Measurements from ENCODE around the gene SDK1.

SDK1 gene

DNA sequence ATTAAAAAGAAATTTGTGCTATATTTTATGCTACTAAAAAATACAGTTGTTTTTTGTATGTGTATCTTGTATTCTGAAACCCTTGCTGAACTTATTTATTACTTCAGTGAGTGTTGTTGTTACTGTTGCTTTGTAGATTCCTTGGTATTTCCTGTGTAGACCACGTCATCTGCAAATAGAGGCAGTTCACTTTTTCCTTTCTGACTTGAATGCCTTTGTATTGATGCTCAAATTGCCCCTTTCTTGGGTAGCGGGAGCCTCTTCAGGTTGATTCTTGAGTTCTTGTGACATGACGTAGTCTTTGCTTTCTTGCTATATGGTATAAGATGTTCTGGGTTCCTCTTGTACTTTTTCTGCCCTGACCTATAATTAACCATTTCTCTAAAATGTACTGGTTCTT is 504.1 kb downstream of the SDK1 start:
- peak; percentile 2 for DNase-seq

DNA sequence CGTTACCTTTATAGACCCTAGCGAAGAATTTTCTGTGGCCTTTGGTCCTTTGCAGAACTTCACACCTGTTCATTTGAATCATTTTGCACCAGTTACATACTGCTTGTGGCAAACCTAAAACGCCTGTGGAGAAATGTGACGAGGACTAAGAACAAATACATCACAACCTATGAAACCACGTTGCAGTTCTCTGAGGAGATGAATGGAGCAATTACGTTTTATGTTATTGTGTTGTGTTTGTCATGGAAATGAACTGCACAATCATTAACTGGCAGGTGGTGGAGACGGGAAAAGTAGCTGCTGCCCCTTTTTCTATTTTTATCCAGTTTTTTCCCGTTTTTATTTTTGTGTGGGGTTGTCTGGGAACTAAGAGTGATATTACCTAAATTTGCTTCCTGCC is 505.5 kb downstream of the SDK1 start:
- no peak for DNase-seq

DNA sequence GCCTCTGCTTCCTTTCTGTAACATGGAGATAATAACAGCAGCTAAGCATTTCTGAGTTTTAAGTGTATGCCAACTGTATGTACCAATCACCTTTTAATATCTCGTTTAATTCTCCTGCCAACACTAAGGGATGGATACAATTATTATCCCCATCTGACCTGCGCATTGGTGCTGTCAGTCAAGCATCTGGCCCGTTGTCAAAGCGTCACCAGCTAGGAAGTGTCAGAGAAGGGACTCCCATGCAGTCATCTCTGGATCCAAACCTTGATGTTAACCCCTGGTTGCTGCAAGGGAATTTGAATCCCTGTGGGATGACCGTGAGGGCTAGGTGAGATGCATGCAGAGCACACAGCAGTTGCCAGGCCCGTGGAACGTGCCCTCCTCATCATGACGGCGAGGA is 506.8 kb downstream of the SDK1 start:
- no peak for DNase-seq

DNA sequence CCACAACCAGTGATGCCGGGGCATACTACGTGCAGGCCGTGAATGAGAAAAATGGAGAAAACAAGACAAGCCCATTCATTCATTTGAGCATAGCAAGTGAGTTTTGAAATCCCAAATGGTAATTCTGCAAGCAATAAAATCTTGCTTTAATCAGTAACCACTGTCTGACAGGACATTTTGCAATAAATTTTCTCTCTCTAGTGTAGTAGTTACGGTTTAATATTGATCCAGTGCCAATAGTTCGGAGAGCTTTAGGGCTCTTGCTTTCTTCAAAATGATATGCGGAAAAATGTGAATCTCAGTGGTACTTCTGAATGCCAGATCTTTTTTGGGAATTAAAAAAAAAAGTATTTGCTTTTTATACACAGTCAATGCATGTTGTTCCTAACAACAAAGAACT is 520.4 kb downstream of the SDK1 start:
- DNase-seq, result no peak

DNA sequence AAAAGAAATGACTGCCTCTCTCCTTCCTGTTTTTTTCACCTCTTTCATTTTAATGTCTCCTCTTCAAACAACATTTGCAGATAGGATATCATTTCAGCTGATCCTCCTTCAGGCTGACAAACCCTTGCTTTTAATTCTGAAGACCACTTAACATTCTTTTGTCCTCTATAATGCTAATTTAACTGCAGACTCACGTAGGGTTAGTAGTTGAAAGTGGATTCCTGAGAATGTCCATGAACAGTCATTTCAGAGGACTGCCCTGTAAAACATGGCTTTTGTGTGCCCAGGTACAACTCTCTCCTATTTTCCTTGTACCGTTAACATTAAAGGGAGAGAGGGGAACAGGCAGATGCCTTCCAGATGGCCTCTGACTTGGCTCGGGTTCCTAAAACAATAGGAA is 524.4 kb downstream of the SDK1 start:
- DNase-seq, result no peak

DNA sequence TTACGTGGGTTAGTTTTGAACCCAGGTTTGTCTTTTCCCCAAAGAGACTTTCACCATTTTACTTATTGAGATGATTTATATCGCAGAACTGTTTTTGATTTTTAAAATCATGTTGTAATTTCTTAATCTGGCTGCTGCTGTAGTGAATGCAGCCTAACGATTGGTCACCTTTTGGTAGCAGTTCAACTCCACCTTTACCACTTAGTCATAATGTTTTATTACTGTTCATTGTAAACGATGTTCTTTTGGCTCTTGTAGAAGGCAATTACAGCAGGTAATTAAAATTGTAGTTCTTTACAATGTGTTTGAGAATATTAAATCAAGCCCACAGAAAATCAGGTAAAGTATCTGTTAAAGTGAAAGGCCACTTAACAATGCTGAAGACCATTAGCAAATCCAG is 531.1 kb downstream of the SDK1 start:
- DNase-seq, result no peak

DNA sequence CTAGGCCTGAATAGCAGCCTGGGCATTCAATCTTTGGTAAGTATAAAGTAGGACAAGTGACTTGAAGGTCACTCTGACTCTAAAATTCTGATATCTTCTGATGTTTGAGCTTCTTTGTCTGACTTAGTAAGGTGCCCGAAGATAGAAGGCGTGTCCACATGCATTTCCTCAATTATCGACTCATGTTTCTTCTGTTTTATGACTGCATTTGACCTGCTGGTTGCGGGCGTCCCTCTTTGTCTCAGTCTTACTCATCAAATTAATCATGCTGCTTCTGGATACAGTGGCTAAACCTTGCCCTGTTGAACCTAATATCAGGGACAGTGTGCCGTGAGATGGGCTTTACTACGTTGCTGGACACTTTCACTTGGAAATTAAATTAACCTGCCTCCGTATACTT is 534.1 kb downstream of the SDK1 start:
- no peak for DNase-seq

DNA sequence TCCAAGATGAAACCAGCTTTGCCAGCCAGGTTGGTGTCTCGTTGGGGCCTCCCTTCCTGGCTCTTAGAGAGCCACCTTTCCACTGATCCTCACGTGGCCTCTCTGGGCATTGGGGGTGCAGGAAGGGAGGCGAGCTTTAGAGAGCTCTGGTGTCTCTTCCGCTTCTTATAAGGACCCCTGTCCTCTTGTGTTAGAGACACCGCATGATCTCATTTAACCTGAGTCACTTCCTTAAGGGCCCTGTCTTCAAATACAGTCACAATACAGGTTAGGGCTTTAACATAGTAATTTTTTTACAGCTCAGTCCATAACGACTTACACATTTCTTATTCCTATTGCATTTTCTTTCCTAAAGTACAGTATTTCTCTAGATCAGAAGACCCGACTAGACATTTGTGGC is 535.8 kb downstream of the SDK1 start:
- DNase-seq, result no peak

DNA sequence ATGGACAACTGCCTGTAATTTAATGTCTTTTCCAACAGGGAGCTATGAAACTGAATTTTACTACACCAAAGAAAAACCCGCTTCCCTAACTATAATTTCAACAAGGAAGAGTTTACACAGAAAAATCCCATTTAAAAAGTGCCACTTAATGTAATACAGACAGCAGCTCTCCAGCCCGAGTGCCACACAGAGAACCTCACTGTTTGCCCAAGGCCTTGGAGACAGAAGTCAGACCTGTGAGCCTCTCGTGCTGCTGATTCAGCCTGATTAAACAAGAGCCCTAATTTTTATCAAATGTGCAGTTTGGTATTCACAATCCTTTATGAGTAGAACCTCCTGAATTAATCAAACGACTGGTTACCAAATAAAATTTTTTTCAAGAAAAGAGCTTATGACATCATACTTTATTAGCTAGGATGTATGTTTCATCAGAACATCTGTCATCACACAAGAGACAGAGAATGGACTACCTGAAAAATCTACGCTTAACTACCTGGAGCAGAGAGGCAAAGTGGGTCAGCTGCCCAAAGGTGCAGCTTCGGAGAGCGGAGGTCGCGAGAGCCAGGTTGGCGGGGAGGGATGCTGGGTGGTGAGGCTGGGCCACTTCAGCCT is 543.6 kb downstream of the SDK1 start:
- DNase-seq, result no peak

DNA sequence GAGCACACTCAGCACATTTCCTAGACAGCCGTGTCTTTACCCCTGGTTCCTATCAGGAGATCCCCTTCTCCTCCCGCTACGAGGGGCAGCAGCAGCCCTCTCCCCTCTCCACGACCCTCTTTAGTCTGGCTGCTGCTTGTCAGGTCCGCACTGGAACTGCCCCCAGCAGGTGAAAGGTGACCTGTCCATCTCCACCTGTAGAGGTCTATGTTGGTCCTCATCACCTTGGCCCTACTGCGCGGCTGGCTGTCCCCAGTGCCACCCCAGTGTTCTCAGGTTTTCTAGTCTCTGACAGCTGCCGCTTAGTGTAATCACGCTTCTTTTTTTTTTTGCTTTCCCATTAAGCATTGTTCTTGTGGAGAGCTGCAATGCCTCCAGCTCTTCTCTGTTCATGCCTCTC is 545.7 kb downstream of the SDK1 start:
- no peak for DNase-seq

DNA sequence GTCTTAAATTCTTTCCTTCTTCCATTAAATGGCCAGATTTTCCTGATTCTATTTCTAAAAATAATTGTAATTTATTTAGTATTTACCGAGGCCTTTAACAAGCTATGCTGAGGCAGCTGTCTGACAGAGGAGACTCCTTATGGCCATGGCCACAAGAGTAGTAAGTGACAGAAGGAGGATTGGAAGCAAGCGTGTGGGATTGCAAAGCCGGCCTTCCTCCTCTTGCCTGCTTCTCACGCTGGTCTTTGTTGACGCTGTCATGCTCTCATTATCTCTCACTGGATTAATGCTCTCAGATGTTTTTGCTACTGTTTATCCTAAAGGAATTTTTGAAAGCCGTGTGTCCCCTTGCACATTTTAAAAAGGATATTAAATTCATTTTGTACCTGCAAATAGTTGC is 546.3 kb downstream of the SDK1 start:
- no peak for DNase-seq

DNA sequence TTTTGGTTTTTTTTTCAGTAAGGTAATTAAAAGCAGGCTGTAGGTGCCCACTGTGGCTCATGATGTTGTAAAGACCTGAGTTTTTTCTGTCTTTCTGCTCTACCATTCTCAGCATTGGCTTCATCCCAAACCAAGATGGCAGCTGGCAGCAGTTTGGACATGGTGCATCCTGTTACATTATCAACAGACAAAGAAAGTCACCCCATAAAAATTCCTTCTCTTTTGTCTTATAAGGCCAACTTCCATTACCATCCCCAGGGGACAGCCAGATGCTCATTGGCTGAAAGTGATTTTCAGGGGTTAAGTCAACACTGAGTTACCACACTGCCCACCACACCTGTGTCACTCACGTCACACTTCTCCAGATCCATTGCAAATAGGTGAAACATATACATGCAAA is 558.4 kb downstream of the SDK1 start:
- no peak for DNase-seq

DNA sequence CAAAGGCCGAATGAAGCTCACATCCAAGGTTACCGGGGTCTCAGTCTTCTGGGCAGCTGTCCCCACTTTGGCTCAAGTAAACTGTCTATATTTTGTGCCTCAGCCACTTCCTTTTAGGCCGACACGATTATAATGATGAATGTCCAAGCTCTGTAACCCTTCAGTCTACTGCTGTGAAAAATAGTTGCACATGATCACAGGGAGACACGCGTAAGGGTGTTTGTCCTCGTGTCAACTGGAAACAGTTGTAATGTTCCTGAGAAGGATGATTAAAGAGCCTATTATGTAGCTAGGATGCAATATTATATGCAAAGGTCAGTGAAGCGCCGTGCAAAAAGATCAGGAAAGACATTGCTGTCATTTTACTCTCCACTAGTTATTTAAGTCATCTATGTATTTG is 559.9 kb downstream of the SDK1 start:
- no peak for DNase-seq

DNA sequence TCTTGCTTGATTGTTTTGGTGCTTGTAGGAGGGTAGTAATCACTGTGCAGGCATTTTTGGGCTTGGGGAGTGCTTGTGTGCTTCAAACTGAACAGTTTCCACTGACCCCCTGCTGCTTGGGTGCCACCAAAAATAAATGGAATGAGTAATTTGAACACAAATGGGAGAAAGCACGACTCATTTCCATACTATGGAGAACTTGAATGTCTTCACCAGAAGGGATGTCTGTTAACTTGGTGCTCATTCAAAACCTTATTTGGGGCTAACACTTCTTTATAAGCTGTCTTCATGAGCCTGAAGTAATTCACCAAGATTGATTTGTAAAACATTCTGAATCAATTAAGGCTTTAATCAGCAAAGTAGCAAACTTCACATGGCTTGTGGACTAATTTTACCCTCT is 560.3 kb downstream of the SDK1 start:
- peak; percentile 53 for DNase-seq

DNA sequence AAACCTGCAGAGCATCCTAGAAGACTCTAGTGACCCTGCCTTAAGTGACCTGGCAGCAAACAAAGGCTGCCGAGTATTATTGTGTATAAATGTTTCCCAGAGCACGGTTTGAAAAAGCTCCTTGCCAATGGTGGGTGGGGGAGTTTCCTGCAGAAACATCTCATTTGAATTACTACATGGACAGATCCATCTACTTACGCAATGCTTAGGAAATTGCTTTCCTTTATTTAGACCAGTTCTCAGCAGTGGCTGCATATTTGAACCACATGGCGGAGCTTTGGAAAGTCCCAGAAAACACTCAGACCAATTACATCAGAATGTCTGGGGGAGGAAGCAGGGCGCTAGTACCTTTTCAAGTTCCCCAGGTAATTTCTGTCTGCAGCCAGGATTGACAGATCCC is 560.9 kb downstream of the SDK1 start:
- DNase-seq, result peak; percentile 87

DNA sequence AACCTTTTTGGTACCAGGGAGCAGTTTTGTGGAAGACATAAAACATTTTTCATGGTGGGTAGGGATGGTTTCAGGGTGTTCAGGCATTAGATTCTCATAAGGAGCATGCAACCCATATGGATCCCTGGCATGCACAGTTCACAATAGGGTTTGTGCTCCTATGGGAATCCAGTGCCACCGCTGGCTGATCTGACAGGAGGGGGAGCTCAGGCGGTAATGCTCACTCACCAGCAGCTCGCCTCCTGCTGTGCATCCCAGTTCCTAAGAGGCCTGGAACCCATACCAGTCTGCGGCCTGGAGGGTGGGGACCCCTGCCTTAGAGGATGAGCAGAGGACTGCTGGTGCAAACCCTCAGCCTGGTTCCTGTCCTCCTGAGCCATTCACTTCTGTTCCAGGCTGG is 561.7 kb downstream of the SDK1 start:
- DNase-seq, result peak; percentile 39

DNA sequence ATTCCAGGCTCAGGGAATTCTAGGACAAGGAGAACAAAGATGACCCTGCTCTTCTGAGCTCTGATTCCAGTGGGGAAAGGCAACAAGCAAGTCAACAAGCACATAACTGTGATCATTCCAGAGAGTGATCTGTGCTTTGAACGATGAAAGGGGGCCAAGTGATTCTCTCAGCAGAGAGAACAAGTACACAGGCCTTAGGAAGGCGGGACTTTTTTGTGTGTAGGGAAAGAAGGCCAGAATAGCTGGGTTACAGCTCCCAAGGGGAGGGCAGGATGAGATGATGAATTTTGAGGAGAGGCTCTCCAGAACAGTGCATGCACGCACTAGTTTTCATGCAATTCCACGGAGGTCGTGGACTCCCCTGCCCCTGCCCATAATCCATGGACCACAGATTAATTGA is 565.2 kb downstream of the SDK1 start:
- DNase-seq, result no peak

DNA sequence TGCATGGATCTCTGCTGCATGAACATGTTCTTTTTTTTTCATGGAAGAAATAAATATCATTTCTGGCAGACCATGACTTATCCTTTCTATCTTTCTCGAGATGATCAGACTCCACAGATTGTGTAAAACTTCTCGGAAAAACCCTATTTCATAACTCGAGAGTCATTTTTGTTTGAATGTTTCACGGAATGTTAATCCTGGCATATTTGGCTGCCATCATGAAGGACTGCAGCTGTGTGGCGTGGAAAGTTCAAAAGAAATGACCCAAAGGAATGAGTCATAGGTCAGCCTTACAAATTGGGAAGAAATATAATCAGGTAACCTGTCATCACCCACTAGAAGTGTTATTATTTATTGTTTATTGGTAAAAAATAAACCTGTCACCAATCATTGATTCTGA is 566.8 kb downstream of the SDK1 start:
- DNase-seq, result no peak

DNA sequence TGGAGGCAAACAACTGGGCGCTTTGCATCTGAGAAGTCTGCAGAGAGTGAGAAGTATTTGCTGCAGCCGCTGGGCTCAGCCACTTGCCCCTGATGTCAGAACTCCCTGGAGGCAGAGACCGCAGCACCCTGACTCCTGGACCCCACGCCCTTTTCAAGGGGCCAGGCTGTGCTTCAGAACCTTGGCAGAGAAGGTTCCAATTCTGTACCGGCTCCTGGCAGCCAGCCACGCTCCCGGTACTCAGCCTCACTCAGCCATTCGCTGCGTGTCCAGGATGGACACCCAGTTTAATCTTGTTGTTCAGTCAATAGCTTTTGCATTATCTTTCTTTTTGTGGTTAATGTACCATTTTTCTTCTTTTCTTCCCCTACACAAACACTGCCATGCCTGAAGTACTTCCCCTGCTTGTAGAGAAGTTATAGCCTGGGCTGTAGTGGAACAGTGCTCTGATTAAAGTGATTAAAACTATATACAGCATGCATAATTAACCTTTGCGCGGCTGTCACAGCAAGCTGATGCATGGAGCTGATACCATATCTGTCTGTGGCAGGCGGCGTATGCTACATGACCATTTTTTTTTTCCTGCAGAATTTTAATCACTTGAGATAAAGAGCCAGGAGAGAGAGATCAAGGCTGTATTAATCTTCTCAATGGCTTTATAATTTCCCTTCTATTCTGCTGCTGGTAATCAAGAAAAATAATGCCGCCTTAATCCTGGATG is 578.5 kb downstream of the SDK1 start:
- DNase-seq, result no peak

DNA sequence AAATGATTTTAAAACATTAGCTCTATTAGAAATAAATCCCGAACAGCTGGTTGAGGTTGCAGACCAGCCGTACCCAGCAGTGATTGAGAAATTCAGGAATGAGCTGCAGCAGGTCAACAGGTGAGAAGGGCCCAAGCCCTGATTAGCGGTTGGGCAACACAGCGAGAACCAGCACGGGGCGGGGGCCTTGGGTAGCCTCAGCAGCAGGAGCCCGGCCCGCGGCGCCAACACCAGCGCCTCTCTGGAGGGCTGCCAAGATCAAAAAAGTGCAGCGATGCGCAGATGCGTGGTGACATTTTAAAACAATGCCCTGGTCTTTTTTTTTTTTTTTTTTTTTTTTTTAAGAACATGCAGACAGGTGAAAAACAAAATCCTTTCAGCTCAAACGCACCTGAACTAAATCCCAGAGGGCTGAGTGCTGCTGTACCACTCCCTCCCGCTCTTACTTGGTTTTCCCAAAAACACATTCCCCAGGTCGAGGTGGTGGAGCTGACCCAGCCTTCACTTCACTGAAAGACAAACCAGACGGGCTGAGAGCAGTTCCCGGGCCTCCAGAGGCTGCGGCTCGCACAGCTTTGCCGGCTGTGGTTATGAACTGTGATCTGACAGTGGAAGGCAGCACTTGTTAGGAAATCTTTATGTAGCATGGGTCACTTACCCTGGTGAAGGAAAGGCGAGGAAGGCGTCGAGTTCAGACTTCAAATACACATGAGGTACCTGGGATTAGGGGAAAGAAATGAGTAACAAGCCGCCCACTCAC is 579.4 kb downstream of the SDK1 start:
- DNase-seq, result no peak

DNA sequence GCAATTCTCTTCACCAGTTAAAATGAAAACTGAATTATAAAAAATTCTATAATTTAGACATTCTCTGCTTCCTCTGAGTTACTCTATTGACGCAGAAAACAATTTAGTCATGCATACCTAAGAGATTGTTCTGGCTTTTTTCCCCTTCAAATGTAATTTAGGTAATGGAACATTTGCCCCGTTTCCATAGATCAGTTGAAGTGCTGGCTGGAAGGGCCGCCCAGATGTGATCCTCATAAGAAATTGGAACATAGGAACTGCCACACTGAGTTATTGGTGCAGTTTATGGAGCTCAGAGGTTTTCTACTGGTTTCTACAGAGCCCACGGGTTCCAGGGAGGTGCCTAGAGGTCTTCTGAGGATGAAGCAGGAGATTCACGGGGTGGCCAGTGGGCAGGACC is 581.7 kb downstream of the SDK1 start:
- DNase-seq, result no peak

DNA sequence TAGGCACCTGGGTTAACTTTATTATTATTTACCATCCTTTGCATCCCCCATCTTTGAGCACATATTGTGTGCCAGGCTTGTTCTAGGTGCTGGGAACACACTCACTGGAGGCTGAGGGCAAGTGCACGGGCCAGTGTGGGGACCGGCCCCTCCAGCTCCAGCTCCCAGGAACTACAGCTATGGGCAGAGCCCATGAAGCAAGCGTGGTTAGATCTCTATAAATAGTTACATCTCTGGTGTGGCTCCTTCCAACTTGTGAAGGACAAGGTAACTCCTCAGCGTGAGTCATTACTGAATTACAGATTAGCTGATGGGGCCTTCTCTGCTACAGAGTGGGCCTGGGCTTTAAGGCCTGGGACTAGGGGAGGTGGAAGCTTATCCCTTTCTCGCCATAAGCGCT is 583.5 kb downstream of the SDK1 start:
- no peak for DNase-seq

DNA sequence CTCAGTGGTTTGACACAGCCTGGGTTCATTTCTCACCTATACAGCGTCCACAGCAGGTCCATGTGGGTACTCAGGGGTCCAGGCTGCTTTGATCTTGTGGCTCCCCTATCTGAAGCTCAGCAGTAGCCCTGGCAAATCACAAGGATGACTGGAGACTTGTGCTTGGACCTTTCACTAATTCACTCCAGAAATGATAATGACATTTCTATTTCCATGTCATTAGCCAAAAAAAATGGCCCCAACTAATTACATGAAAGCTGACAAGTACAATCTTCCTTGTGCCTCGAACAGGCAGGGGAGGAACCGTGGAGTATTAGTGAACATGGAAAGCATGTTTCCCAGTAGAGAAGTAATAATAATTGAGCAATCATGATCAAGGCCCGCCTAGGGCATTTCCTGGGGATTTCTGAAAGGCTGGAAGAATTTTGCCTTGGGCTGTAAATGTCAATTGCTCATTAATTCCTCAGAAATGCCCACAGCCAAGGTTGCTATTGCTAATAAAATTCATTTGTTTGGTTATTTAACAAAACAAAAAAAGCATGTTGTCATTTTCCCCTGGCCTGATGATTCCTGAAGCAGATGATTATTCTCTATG is 586.1 kb downstream of the SDK1 start:
- no peak for DNase-seq

DNA sequence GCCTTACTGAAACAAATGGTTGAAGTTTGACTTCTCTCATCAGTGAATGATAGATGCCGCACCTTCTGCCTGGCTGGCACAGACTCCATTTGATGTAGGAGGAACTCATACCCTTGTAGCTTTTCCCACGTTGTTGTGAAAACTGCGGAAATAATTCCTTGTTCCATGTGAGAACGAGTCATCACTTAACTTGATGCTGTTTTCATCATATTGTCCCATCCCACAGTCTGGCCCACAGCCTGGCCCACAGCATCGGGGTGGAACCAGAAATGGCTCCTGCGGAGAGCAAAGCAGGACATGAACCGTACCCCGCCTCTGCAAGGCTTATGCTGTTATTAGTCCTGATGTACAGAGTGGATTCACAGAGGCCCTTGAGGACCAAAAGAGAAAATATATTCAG is 587.0 kb downstream of the SDK1 start:
- peak; percentile 24 for DNase-seq
